Panc1 (cell line): ENCODE measurements around the gene CD80. TPM values are rescaled to one million over a fixed set of nuclear protein-coding genes. Genes with fewer than 3 reads are reported as not detected.
"Not testable (repeated sequence)": the region's sequence is repeated elsewhere in the genome, so short reads cannot be mapped to it uniquely, and the experiment has no call there.

Source experiments
- ATAC-seq: fragments of 200-7000 bp; cut with Tn5 transposase; 2 replicates; pipeline ENCODE4 v1.9.1; 2020; ENCODE audit warnings: mild to moderate bottlenecking, moderate library complexity
- BruUV-seq: library from RNA; stranded (reverse); fragments of 400-500 nt; replicated peaks from 2 replicates; lab custom pipeline; 2021; lab: Mats Ljungman, UMichigan
- CTCF ChIA-PET: fragments of 300-600 bp; sonication (Branson Sonifier 250); formaldehyde crosslinking; loops from one replicate; lab custom pipeline; 2022; ENCODE audit warnings: antibody characterized with exemption; lab: Charles Lee
- POLR2A ChIA-PET: fragments of 300-600 bp; sonication (Branson Sonifier 250); formaldehyde crosslinking; loops from one replicate; lab custom pipeline; 2022; ENCODE audit warnings: antibody characterized with exemption; lab: Charles Lee
- DNase-seq: peaks from one replicate; pipeline ENCODE4 v3.0.0-alpha.2; 2010; ENCODE audit warnings: low read depth, low spot score
- H3K27ac ChIP-seq: 2 replicates; pipeline ENCODE4 v1.5.1; 2011; ENCODE audit warnings: mild to moderate bottlenecking, low read length, inconsistent platforms
- H3K27me3 ChIP-seq: fragments of 200-500 bp; sonication (Bioruptor generic); 2 replicates; pipeline ENCODE4 v1.6.0; 2014; ENCODE audit warnings: low read length, inconsistent platforms; ENCODE audit not compliant: control insufficient read depth, insufficient read depth
- H3K36me3 ChIP-seq: fragments of 200-500 bp; sonication (Bioruptor generic); 2 replicates; pipeline ENCODE4 v1.5.1; 2014; ENCODE audit warnings: inconsistent platforms, mild to moderate bottlenecking, low read length, moderate library complexity; ENCODE audit not compliant: control insufficient read depth, insufficient read depth
- H3K4me1 ChIP-seq: 2 replicates; pipeline ENCODE4 v1.5.1; 2011; ENCODE audit warnings: inconsistent platforms, mild to moderate bottlenecking, low read length, moderate library complexity; ENCODE audit not compliant: control insufficient read depth, insufficient read depth
- H3K4me3 ChIP-seq, 2 experiments: 2 replicates each; pipeline ENCODE4 v1.5.1; 2011 to 2012; ENCODE audit warnings: low read depth in 2 of 2, low read length in 2 of 2, mild to moderate bottlenecking in 2 of 2, inconsistent platforms in 1 of 2, moderate library complexity in 1 of 2
- H3K9me3 ChIP-seq: fragments of 200-500 bp; sonication (Bioruptor generic); 2 replicates; pipeline ENCODE4 v1.5.1; 2014; ENCODE audit warnings: low read depth, mild to moderate bottlenecking, inconsistent platforms, low read length, moderate library complexity; ENCODE audit not compliant: control insufficient read depth, insufficient read depth
- CTCF ChIP-seq: fragments of 450-650 bp; IDR thresholded peaks from 2 replicates; pipeline ENCODE4 v1.5.1; 2017; ENCODE audit warnings: mild to moderate bottlenecking
- POLR2AphosphoS5 ChIP-seq: IDR thresholded peaks from 2 replicates; pipeline ENCODE4 v1.6.1; 2012; ENCODE audit warnings: mild to moderate bottlenecking, low read depth, low read length, moderate library complexity
- REST ChIP-seq, 2 experiments: IDR thresholded peaks; 2 replicates each; pipeline ENCODE4 v1.6.1; 2011 to 2012; ENCODE audit warnings: low read depth in 2 of 2, control low read depth in 1 of 2, low read length in 1 of 2, mild to moderate bottlenecking in 1 of 2, moderate library complexity in 1 of 2; ENCODE audit not compliant: insufficient read depth in 1 of 2
- SIN3A ChIP-seq: IDR thresholded peaks from 2 replicates; pipeline ENCODE4 v1.6.1; 2012; ENCODE audit warnings: low read depth, mild to moderate bottlenecking, low read length, moderate library complexity, borderline replicate concordance; ENCODE audit not compliant: insufficient read depth
- TCF7L2 ChIP-seq: IDR thresholded peaks from 2 replicates; pipeline ENCODE4 v1.6.1; 2011; ENCODE audit warnings: mild to moderate bottlenecking, low read depth, low read length, inconsistent platforms
- in situ Hi-C: cut with HindIII; loops from 2 replicates; pipeline ENCODE4 v1.10.0; 2016; ENCODE audit warnings: low sequenced_read_pairs, low pct_unique_long_range_greater_than_20kb
- intact Hi-C: fragments of 100-400 bp; cut with micrococcal nuclease; formaldehyde crosslinking; loops from one replicate; pipeline ENCODE4 v1.10.0; 2022; ENCODE audit not compliant: unreplicated experiment
- total RNA-seq: library from RNA; stranded (reverse); gene quantifications from one replicate; pipeline ENCODE4 v1.2.1, GENCODE V29; 2021; ENCODE audit not compliant: unreplicated experiment

CD80 gene
- total RNA-seq, 1 experiment from 2014 or later, result 0.15 TPM

- intact Hi-C loops (no loop called here), in situ Hi-C loops (no loop called here)
- no peaks in the 10 kb centered on the region for H3K4me1 ChIP-seq
- ATAC-seq (peak; percentile 43), DNase-seq (no peak)
- ChIA-PET CTCF (no interaction called here), POLR2A (interaction anchor here (0.6 kb wide), 1 partner anchor 135 kb away, joined by 26 read pairs; no protein-coding TSS in a partner anchor)
- no TSS peak for BruUV-seq
- H3K27me3 ChIP-seq, result no peaks in the 10 kb centered on the region; the same call in 1 of the 2 replicates
- H3K4me3 ChIP-seq, result no peak overlapping the region
- no peak for TF ChIP-seq REST (IDR thresholded peaks at IDR 0.05; ENCODE audit: insufficient read depth in 1 of 2, low read depth in 2 of 2, low read length in 1 of 2)
- no peak for TF ChIP-seq TCF7L2
- TF ChIP-seq POLR2AphosphoS5, result no peak
- TF ChIP-seq CTCF, result no peak
- TF ChIP-seq SIN3A, result no peak
- H3K27ac ChIP-seq, result no peak overlapping the region
- no peaks in the 10 kb centered on the region for H3K9me3 ChIP-seq
- no peaks in the 10 kb centered on the region for H3K36me3 ChIP-seq
Measured at GRCh38 chr3:119553823-119554415, 5.5 kb downstream of the CD80 start.

DNA sequence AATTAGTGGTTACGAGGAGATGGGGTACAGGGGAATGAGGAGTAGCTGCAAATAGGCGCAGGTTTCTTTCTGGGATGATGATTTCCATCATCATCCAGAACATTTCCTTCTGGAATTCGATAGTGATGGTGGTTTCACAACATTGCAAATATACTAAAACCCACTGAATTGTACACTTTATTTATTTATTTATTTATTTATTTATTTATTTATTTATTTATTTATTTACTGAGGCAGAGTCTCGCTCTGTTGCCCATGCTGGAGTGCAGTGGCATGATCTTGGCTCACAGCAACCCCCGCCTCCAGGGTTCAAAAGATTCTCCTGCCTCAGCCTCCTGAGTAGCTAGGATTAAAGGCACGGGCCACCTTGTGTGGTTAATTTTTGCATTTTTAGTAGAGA, 6.5 kb downstream of the CD80 start:
- BruUV-seq, CTCF ChIA-PET, ATAC-seq, in situ Hi-C loops, H3K9me3 ChIP-seq, H3K4me1 ChIP-seq, H3K4me3 ChIP-seq, H3K36me3 ChIP-seq, DNase-seq, H3K27ac ChIP-seq, H3K27me3 ChIP-seq, intact Hi-C loops: not testable (repeated sequence)
- POLR2A ChIA-PET, result interaction anchor here (0.6 kb wide), 1 partner anchor 37 kb away, joined by 4 read pairs; no protein-coding TSS in a partner anchor

DNA sequence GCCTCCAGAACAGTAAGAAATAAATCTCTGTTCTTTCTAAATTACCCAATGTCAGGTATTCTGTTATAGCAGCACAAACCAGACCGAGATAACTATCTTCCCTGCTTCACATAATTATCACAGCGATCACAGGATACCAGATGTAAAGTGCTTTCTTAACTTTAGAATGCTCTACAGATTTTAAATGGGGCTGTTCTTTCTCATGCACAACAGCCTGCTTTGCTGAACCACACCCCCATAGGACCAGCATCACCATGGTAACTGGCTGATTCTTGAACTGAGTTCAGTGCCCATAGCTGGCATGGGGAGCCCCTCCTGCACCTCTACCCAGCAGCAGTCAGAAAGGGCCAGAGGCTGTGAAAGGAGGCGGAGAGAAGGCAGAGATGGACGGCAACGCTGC, 7.8 kb downstream of the CD80 start:
- H3K27ac ChIP-seq, result no peak overlapping the region
- no peak for DNase-seq
- intact Hi-C loops, result no loop called here
- ChIA-PET CTCF (no interaction called here), POLR2A (no interaction called here)
- no peaks in the 10 kb centered on the region; the same call in 1 of the 2 replicates for H3K27me3 ChIP-seq
- H3K4me3 ChIP-seq, result no peak overlapping the region
- H3K9me3 ChIP-seq, result no peaks in the 10 kb centered on the region
- TF ChIP-seq SIN3A (no peak), REST (IDR thresholded peaks at IDR 0.05; ENCODE audit: insufficient read depth in 1 of 2, low read depth in 2 of 2, low read length in 1 of 2) (no peak), POLR2AphosphoS5 (no peak), CTCF (no peak), TCF7L2 (no peak)
- no peak for ATAC-seq
- H3K4me1 ChIP-seq, result no peaks in the 10 kb centered on the region
- no TSS peak for BruUV-seq
- in situ Hi-C loops, result no loop called here
- no peaks in the 10 kb centered on the region for H3K36me3 ChIP-seq
